ENCODE data around the gene MAML2. TPM values are rescaled to one million over a fixed set of nuclear protein-coding genes. Genes with fewer than 3 reads are reported as not detected.
A peak's percentile ranks its signal among the peaks of the same experiment; 100 is the strongest.

Gene MAML2
- total and polyA plus RNA-seq, 2 of the 8 experiments (the other 6 are each of a cell fraction or from before 2014, with no cell fraction given), result 3.8 to 6.6 TPM

DNA sequence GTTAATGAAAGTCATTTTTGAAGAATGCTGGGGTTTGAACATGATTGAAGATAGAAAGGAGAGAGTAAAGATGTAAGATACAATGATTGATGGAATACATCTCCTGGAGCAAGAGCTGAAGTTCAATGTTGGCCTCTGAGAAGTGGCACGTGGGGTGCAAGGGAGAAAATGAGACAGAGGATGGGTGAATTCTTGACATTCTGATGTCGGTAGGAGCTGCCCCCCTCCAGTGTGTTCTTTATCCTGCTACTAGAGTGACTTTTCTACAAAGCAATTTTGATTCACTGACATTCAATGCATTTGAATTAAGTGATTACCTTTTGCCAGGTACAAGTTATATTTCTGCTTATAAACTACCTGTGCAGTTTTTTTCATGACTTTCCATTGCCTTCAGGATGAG is 260.1 kb downstream of the MAML2 start:
- 51% methylated on average over 2 of the region's 2 CpGs; no CpG with 5 or more reads in 1 of the 2 experiments for WGBS, 2 experiments (ENCODE audit: extremely low coverage in 1 of 2, insufficient coverage in 1 of 2, insufficient read length in 1 of 2, insufficient replicate concordance in 2 of 2, low coverage in 1 of 2, low lambda C conversion rate in 2 of 2, missing lambda C conversion rate in 1 of 2)
- peak; percentile 52 for FAIRE-seq

More for the DNA sequence above, 260.1 kb downstream of the MAML2 start:
- H2BK15ac ChIP-seq (ENCODE audit: low read length), result no peak overlapping the region; the same call in 1 of the 2 replicates
- no peak overlapping the region for H3K56ac ChIP-seq (replicated peaks; ENCODE audit: insufficient read length, low read depth, low read length)
- H3K36me3 ChIP-seq (ENCODE audit: control insufficient read depth in 2 of 4, insufficient read depth in 4 of 4, low read length in 3 of 4), result no peaks in the 10 kb centered on the region
- no peaks in the 10 kb centered on the region for H4K20me1 ChIP-seq (replicated peaks in 1 of 2; ENCODE audit: control insufficient read depth in 1 of 2, insufficient read depth in 2 of 2, low read length in 2 of 2)
- H3K79me1 ChIP-seq (ENCODE audit: low read depth, low read length), result no peaks in the 10 kb centered on the region
- ChIA-PET CTCF (ENCODE audit: partially characterized antibody) (interaction anchor here (0.7 to 2.7 kb wide), 7 partner anchors 12 to 260 kb away, joined by 3 to 15 read pairs (median 5); partner anchors contain the start of gene MAML2), POLR2A (ENCODE audit: partially characterized antibody) (no interaction called here)
- no peaks in the 10 kb centered on the region for H3K9me3 ChIP-seq (ENCODE audit: insufficient read depth in 2 of 2, low read depth in 1 of 2, low read length in 1 of 2)
- no peak overlapping the region for H4K8ac ChIP-seq (ENCODE audit: extremely low read depth, insufficient read depth, low read length)
- no peak overlapping the region for H3K27ac ChIP-seq (ENCODE audit: low read depth, low read length)
- no peaks in the 10 kb centered on the region for H3K79me2 ChIP-seq (ENCODE audit: control insufficient read depth in 1 of 2, insufficient read depth in 2 of 2, low read length in 2 of 2)
- no peak overlapping the region; the same call in 1 of the 2 replicates for H2BK5ac ChIP-seq (ENCODE audit: low read depth, low read length)
- no peak overlapping the region for H2BK20ac ChIP-seq (ENCODE audit: low read length)
- H3K27me3 ChIP-seq (replicated peaks in 1 of 4; ENCODE audit: control insufficient read depth in 3 of 4, extremely low read depth in 1 of 4, insufficient read depth in 3 of 4, low read length in 3 of 4), result no peaks in the 10 kb centered on the region
- no peak for DNase-seq (ENCODE audit: low read depth in 1 of 2, low spot score in 2 of 2)
- TF ChIP-seq SP2 (IDR thresholded peaks at IDR 0.05; ENCODE audit: low read length) (no peak), BCL11A (IDR thresholded peaks at IDR 0.05; ENCODE audit: low read depth in 2 of 2, low read length in 2 of 2) (no peak), TEAD4 (IDR thresholded peaks at IDR 0.05; ENCODE audit: low read depth, low read length) (peak; percentile 81; the same call in 1 of the 2 replicates)
- TF ChIP-seq, protein P1, sequence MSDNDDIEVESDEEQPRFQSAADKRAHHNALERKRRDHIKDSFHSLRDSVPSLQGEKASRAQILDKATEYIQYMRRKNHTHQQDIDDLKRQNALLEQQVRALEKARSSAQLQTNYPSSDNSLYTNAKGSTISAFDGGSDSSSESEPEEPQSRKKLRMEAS (IDR thresholded peaks at IDR 0.05), result no peak
- H3K4ac ChIP-seq (replicated peaks; ENCODE audit: insufficient read length, low read depth, low read length), result no peak overlapping the region
- peak overlapping the region; percentile 95 for H2BK12ac ChIP-seq (ENCODE audit: low read depth, low read length)
- peak overlapping the region; percentile 98; the same call in 1 of the 2 replicates for H2AK5ac ChIP-seq (ENCODE audit: low read depth, low read length)
- H3K18ac ChIP-seq (ENCODE audit: extremely low read depth, low read length), result no peak overlapping the region
- H3K23me2 ChIP-seq (ENCODE audit: low read depth, low read length), result no peaks in the 10 kb centered on the region; the same call in 1 of the 2 replicates
- peak overlapping the region; percentile 25 to 46; a peak in 2 of 4 replicates for H3K4me2 ChIP-seq (ENCODE audit: insufficient read depth in 1 of 2, low read depth in 2 of 2, low read length in 2 of 2)
- peaks cover 3 to 20% (median 11%) of the 10 kb centered on the region in 4 experiments; a peak in 5 of 7 replicates for H3K4me1 ChIP-seq (replicated peaks in 1 of 4; ENCODE audit: control insufficient read depth in 3 of 4, insufficient read depth in 4 of 4, low read length in 3 of 4)
- no peak overlapping the region for H3K4me3 ChIP-seq (ENCODE audit: extremely low read depth in 1 of 4, insufficient read depth in 2 of 4, low read depth in 3 of 4, low read length in 4 of 4)
- H2BK120ac ChIP-seq (replicated peaks; ENCODE audit: low read depth, low read length), result peak overlapping the region; percentile 62
- no peak overlapping the region for H3K14ac ChIP-seq (ENCODE audit: insufficient read length)
- no peak overlapping the region for H3K23ac ChIP-seq (ENCODE audit: insufficient read length)
- peak overlapping the region; percentile 90 for H4K91ac ChIP-seq (replicated peaks; ENCODE audit: insufficient read length, low read length)
- no peak overlapping the region for H2AFZ ChIP-seq (ENCODE audit: low read length)
- no peak overlapping the region for H3K9ac ChIP-seq (replicated peaks in 1 of 4; ENCODE audit: extremely low read depth in 1 of 4, low read depth in 3 of 4, low read length in 3 of 4)
- H4K5ac ChIP-seq (ENCODE audit: insufficient read length, low read depth, low read length), result no peak overlapping the region
